ENCODE data around the gene CDC5L. TPM values are rescaled to one million over a fixed set of nuclear protein-coding genes. Genes with fewer than 3 reads are reported as not detected.

The CDC5L gene
- 27.2 and 29.0 TPM in 2 replicates for total RNA-seq (ENCODE audit: low replicate concordance)

DNA sequence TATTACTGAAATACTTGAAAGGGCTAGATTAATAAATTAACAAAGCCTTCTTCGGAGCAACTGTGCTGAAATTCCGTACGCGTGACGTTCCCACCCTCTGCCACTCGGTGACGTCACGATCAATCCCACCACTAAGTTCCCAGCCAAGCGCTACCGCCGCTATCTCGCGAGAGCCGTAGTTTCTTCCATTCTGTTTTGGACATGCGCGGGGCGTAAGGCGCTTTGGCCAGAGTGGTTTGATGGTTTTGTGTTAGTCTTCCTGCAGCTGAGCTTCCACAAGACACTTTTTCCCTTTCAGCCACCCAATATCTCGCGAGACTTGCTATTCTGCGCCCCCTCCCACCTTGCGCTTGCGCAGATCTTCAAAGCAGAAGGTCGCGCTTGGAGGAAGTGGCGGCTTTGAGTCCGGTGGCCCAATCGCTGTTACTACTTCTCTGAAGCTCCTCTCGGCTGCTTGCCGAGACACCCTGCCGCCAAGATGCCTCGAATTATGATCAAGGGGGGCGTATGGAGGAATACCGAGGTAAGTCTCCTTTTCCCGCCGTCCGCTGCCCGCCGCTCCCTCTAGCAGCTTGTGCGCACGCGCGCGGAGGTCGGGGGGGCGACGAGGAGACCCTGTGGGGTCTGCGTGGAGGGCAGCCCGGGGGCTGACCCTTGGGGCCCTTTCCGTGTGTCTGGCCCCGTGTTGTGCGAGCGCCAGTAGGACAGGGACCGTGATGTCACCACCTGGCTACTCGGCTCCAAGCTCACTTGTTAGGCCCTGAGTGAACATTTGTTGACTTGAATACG is at the start of gene CDC5L:
TSS of gene CDC5L (plus strand) at position 361 of the 789 bp plus-strand sequence. CDS start at position 479, 118 bp downstream.
- H3K4me3 ChIP-seq (ENCODE audit: low read depth, low read length): peak within 1 kb of the TSS; percentile 96
- DNase-seq (ENCODE audit: low read depth): peak; percentile 100
- TF ChIP-seq CTCF (IDR thresholded peaks at IDR 0.05; ENCODE audit: insufficient read depth, low read length): no peak

- H3K4me3 ChIP-seq (ENCODE audit: low read depth, low read length): no peak overlapping the region
- peak; percentile 69 for DNase-seq (ENCODE audit: low read depth)
- peak; percentile 82 for TF ChIP-seq CTCF (IDR thresholded peaks at IDR 0.05; ENCODE audit: insufficient read depth, low read length)
These were observed 49.0 kb upstream of the CDC5L start for GRCh38 chr6:44338228-44339122.

DNA sequence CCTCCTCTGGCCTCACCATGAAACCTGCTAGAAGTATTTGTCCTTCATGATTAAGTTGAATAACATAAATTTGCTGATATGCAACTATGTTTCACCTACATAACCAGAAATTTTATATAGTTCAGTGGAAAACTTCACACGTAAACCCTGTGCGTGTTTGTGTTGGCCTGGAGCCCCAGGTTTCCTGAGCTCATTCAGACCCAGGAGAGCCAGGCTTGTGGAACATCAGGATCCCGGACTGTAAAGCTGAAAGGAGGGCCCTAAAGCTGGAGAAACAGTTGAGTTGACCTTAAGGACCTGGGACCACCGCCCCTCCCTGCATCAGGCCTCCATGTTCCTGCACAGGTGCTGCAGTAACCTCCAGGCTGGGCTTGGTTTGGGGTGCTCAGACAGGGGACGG is 48.2 kb upstream of the CDC5L start:
- no peak overlapping the region for H3K4me3 ChIP-seq (ENCODE audit: low read depth, low read length)
- DNase-seq (ENCODE audit: low read depth): no peak
- no peak for TF ChIP-seq CTCF (IDR thresholded peaks at IDR 0.05; ENCODE audit: insufficient read depth, low read length)

DNA sequence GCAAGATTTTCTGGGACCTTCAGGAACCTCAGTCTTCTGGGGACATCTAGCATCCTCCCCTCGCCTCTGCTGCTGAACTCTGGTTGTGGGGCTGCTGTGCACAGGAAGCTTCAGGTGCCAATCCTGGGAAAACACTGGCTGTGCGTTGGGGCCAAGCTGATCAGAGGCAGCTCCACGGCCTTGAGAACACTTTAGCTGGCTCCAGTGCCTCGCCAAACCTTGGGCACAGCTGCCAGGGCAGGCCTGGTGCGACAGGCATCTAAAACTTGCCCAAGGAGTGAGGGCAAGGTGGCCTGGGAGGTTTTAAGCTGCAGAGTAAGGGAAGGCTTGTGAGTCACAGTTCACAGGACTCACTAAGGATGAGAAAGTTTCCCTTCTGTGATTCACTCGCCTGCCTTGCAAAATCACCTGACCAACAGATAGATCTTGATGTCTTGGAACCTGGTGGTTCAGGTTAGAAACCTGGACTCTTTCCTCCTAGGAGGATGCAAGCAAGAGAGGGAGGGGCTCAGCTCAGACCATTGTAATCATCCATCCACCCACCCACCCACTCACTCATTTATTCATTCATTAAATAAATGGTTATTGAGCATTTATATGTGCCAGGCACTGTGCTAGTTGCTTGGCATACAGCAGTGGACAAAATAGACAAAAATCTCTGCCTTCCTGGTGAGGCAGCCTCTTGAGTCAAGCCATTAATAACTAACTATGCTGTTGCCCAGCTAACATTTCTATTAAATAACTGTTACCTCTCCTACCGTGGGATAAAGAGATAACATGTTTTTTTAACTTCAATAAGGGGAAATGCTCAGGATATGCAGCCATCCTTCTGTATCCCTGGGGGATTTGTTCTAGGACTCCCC is 47.5 kb upstream of the CDC5L start:
- TF ChIP-seq CTCF (IDR thresholded peaks at IDR 0.05; ENCODE audit: insufficient read depth, low read length): no peak
- DNase-seq (ENCODE audit: low read depth): no peak
- no peak overlapping the region for H3K4me3 ChIP-seq (ENCODE audit: low read depth, low read length)

- no peak overlapping the region for H3K4me3 ChIP-seq (ENCODE audit: low read depth, low read length)
- no peak for TF ChIP-seq CTCF (IDR thresholded peaks at IDR 0.05; ENCODE audit: insufficient read depth, low read length)
- DNase-seq (ENCODE audit: low read depth): no peak
These were observed 46.2 kb upstream of the CDC5L start for GRCh38 chr6:44341095-44341890.
